ENCODE results near the gene NR6A1. TPM values are rescaled to one million over a fixed set of nuclear protein-coding genes. Genes with fewer than 3 reads are reported as not detected.

The NR6A1 gene
- total RNA-seq, 6 donors from 2014 or later, result 4.2 to 34.6 (median 8.2) TPM

DNA sequence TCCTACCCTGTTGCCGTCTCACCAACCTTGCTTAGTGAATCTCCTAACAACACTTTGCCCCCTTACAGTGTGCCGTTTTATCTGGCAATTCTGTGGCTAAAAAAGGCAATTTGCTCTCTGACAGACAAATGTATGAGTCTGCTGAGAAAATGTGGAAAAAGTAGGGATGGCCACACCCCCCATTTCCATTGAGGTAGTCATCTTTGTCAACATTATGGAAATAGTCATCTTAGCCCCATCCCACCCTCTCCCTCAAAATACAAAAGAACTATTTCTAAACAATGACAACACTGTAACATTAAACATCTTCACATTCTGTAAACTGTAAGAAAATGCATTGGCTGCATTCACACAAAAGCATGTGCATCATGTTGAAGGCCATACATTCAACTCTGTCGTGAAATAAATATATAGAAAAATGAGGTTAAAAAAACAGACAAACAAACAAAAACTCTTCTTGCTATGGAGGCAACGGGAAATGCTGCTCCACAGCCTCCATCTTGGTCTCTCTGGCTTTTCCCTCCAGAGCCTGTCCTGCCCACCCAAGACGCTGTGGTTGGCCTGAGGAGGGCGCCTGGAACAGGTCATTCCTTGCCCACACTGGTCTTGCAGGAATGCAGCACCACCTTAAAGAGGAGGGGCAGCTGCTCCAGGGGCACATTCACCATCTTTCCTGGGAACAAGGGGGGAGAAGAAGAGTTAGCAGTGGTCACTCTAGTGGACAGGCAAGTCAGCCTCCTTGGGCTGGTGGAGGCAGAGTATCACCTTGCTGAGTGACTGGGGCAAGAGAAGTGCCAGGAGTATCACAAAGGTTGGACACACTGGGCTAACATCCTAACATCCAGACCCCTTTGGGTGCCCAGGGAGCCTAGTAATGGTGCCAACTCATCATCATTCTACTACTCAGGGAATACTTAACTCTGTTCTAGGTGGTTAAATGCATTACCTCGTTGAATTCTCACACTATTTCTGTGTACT is 248.7 kb downstream of the NR6A1 start:
- no peaks in the 10 kb centered on the region for H3K4me1 ChIP-seq
- no peaks in the 10 kb centered on the region for H3K9me3 ChIP-seq
- WGBS, 2 donors, result 79% methylated on average over 7 of the region's 7 CpGs
- H3K36me3 ChIP-seq, result no peaks in the 10 kb centered on the region
- ATAC-seq (ENCODE audit: low FRiP score in 2 of 2) (no peak), DNase-seq (no peak)
- no peak for TF ChIP-seq EP300 (IDR thresholded peaks at IDR 0.05)
- no peak for TF ChIP-seq POLR2AphosphoS5 (IDR thresholded peaks at IDR 0.05)
- TF ChIP-seq POLR2A (IDR thresholded peaks at IDR 0.05), result no peak
- TF ChIP-seq, protein P1, sequence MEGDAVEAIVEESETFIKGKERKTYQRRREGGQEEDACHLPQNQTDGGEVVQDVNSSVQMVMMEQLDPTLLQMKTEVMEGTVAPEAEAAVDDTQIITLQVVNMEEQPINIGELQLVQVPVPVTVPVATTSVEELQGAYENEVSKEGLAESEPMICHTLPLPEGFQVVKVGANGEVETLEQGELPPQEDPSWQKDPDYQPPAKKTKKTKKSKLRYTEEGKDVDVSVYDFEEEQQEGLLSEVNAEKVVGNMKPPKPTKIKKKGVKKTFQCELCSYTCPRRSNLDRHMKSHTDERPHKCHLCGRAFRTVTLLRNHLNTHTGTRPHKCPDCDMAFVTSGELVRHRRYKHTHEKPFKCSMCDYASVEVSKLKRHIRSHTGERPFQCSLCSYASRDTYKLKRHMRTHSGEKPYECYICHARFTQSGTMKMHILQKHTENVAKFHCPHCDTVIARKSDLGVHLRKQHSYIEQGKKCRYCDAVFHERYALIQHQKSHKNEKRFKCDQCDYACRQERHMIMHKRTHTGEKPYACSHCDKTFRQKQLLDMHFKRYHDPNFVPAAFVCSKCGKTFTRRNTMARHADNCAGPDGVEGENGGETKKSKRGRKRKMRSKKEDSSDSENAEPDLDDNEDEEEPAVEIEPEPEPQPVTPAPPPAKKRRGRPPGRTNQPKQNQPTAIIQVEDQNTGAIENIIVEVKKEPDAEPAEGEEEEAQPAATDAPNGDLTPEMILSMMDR (IDR thresholded peaks at IDR 0.05), result no peak
- no peaks in the 10 kb centered on the region for H3K27me3 ChIP-seq
- H3K27ac ChIP-seq, result no peak overlapping the region
- no peak overlapping the region for H3K4me3 ChIP-seq

DNA sequence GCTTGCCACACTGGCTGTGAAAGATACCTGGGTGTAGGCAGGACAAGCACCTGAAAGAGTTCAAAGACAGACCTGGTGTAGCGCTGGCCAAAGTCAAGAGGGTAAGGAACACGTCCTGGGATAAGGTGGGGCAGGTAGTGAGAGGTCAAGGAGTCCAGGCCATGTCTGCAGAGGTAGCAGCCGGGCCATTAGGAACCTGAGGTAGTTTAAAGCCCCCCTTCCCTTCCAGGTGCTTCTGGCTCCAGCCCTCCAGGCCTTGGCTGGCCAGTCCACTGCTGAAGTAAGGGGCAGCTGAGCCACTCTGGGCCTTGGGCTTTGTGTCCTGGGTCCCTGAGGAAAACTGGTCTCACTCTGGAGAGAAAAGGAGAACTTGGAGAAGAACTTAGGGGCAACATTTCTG is 250.0 kb downstream of the NR6A1 start:
- no peak overlapping the region for H3K27ac ChIP-seq
- no peak for TF ChIP-seq POLR2A (IDR thresholded peaks at IDR 0.05)
- TF ChIP-seq, protein P1 (IDR thresholded peaks at IDR 0.05), result no peak
- TF ChIP-seq EP300 (IDR thresholded peaks at IDR 0.05), result no peak
- DNase-seq (no peak), ATAC-seq (ENCODE audit: low FRiP score in 2 of 2) (no peak)
- H3K4me3 ChIP-seq, result no peak overlapping the region
- no peaks in the 10 kb centered on the region for H3K27me3 ChIP-seq
- H3K36me3 ChIP-seq, result no peaks in the 10 kb centered on the region
- H3K9me3 ChIP-seq, result no peaks in the 10 kb centered on the region
- H3K4me1 ChIP-seq, result no peaks in the 10 kb centered on the region
- 90 to 100% methylated on average over 3 of the region's 3 CpGs for WGBS, 2 donors

DNA sequence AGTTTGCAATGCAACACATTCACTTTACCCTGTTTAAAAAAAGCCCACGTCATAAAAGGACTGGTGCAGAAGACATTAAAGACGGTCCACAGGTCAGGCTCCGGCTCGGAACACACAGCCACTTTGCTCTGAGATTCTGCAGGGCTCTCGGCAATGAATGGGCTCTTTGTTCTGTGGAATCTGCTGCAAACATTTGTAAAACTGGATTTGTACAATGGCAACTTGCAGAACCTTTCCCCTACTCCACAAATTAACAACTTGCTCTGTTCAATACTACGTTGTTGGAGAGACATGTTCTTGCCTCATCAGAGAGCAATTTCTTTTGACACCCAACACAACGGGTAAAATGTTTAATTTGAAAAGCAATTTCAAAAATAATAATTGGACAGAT is 250.9 kb downstream of the NR6A1 start:
- no peak overlapping the region for H3K4me3 ChIP-seq
- no peaks in the 10 kb centered on the region for H3K36me3 ChIP-seq
- no peak overlapping the region for H3K27ac ChIP-seq
- H3K9me3 ChIP-seq, result no peaks in the 10 kb centered on the region
- 85 to 89% methylated on average over 7 of the region's 7 CpGs for WGBS, 2 donors
- DNase-seq (no peak), ATAC-seq (ENCODE audit: low FRiP score in 2 of 2) (no peak)
- TF ChIP-seq POLR2AphosphoS5 (IDR thresholded peaks at IDR 0.05), result no peak
- TF ChIP-seq POLR2A (IDR thresholded peaks at IDR 0.05), result no peak
- TF ChIP-seq, protein P1 (IDR thresholded peaks at IDR 0.05), result no peak
- no peak for TF ChIP-seq EP300 (IDR thresholded peaks at IDR 0.05)
- H3K4me1 ChIP-seq, result no peaks in the 10 kb centered on the region
- no peaks in the 10 kb centered on the region for H3K27me3 ChIP-seq

DNA sequence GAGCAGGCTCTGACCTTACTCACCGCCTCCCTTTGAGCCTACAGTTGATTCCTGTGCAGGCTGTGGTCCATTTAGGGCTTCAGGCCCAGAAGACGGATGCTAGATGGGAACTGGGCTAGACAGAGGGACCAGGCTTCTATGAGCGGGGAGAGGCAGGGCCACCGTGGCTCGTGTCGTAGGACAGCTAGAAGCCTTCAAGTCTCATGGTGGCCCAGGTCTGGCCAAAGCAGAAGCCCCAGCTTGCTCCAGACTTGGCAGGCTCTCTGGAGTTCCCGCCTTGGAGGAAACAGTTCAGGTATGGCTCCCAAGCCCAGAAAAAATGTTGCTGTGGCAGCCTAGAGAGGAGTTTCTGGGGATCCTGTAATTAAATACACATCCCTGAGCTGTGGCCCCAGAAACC is 253.0 kb downstream of the NR6A1 start:
- ATAC-seq (ENCODE audit: low FRiP score in 2 of 2) (no peak), DNase-seq (no peak)
- Histone ChIP-seq H3K27ac (no peak overlapping the region), H3K9me3 (no peaks in the 10 kb centered on the region), H3K4me1 (peaks cover 0 to 8% (median 4%) of the 10 kb centered on the region in 4 donors), H3K4me3 (no peak overlapping the region), H3K36me3 (no peaks in the 10 kb centered on the region), H3K27me3 (no peaks in the 10 kb centered on the region)
- WGBS, 2 donors, result 90 to 96% methylated on average over 3 to 7 of the region's 7 CpGs
- TF ChIP-seq POLR2A (IDR thresholded peaks at IDR 0.05), result no peak
- TF ChIP-seq EP300 (IDR thresholded peaks at IDR 0.05), result no peak
- TF ChIP-seq, protein P1 (IDR thresholded peaks at IDR 0.05), result no peak
- no peak for TF ChIP-seq POLR2AphosphoS5 (IDR thresholded peaks at IDR 0.05)
